SK-N-SH treated with all-trans-retinoic acid at 6 μM for 48 hours (cell line): ENCODE measurements around the gene KCNJ9.

Experiments used
- CSDC2 ChIP-seq: fragments of 250-450 bp; sonication (Bioruptor Pico); IDR thresholded peaks from 2 replicates; pipeline ENCODE4 v1.5.0; 2020; ENCODE audit warnings: mild to moderate bottlenecking, moderate library complexity
- ESRRG ChIP-seq: fragments of 250-450 bp; sonication (Bioruptor Pico); IDR thresholded peaks from 2 replicates; pipeline ENCODE4 v1.6.1; 2021; ENCODE audit warnings: mild to moderate bottlenecking
- GLIS3 ChIP-seq: fragments of 250-450 bp; sonication (Bioruptor Pico); IDR thresholded peaks from 2 replicates; pipeline ENCODE4 v1.5.0; 2020; ENCODE audit warnings: mild to moderate bottlenecking, moderate library complexity
- RARB ChIP-seq: fragments of 250-450 bp; sonication (Bioruptor Pico); IDR thresholded peaks from 2 replicates; pipeline ENCODE4 v1.8.0; 2021; ENCODE audit warnings: mild to moderate bottlenecking, moderate library complexity
- TCF4 ChIP-seq: fragments of 250-450 bp; sonication (Bioruptor Pico); IDR thresholded peaks from 2 replicates; pipeline ENCODE4 v1.8.0; 2021; ENCODE audit warnings: mild to moderate bottlenecking, moderate library complexity, borderline replicate concordance
- TOX ChIP-seq: fragments of 250-450 bp; sonication (Bioruptor Pico); IDR thresholded peaks from 2 replicates; pipeline ENCODE4 v1.8.0; 2021; ENCODE audit warnings: mild to moderate bottlenecking, moderate library complexity, borderline replicate concordance
- ZC3H10 ChIP-seq: fragments of 250-450 bp; sonication (Bioruptor Pico); IDR thresholded peaks from 2 replicates; pipeline ENCODE4 v1.5.1; 2021; ENCODE audit warnings: mild to moderate bottlenecking, moderate library complexity
- ZFP3 ChIP-seq: fragments of 250-450 bp; sonication (Bioruptor Pico); IDR thresholded peaks from 2 replicates; pipeline ENCODE4 v1.5.0; 2020; ENCODE audit warnings: mild to moderate bottlenecking, moderate library complexity
- ZFP30 ChIP-seq: fragments of 450-650 bp; formaldehyde crosslinking; IDR thresholded peaks from 2 replicates; pipeline ENCODE4 v1.5.0; 2022; ENCODE audit warnings: mild to moderate bottlenecking, moderate library complexity
- ZNF565 ChIP-seq: fragments of 450-650 bp; formaldehyde crosslinking; conservative IDR thresholded peaks from 2 replicates; pipeline ENCODE4 v1.5.0; 2020; ENCODE audit warnings: low read depth, mild to moderate bottlenecking, moderate library complexity
- ZNF70 ChIP-seq: fragments of 450-650 bp; formaldehyde crosslinking; IDR thresholded peaks from 2 replicates; pipeline ENCODE4 v1.5.0; 2020; ENCODE audit warnings: mild to moderate bottlenecking, moderate library complexity
- ZNF8 ChIP-seq: fragments of 450-650 bp; formaldehyde crosslinking; IDR thresholded peaks from 2 replicates; pipeline ENCODE4 v1.5.0; 2020; ENCODE audit warnings: mild to moderate bottlenecking, moderate library complexity
- TF ChIP-seq, protein P1 (sequence below): fragments of 250-450 bp; sonication (Bioruptor Pico); IDR thresholded peaks from 2 replicates; pipeline ENCODE4 v1.8.0; 2020; ENCODE audit warnings: mild to moderate bottlenecking, moderate library complexity, borderline replicate concordance
- TF ChIP-seq, protein P2 (sequence below): fragments of 250-450 bp; sonication (Bioruptor Pico); IDR thresholded peaks from 2 replicates; pipeline ENCODE4 v1.5.1; 2020; ENCODE audit warnings: low read depth, mild to moderate bottlenecking, moderate library complexity

- TF ChIP-seq CSDC2 (CRISPR knock-in tag), result no peak
- TF ChIP-seq, protein P1, sequence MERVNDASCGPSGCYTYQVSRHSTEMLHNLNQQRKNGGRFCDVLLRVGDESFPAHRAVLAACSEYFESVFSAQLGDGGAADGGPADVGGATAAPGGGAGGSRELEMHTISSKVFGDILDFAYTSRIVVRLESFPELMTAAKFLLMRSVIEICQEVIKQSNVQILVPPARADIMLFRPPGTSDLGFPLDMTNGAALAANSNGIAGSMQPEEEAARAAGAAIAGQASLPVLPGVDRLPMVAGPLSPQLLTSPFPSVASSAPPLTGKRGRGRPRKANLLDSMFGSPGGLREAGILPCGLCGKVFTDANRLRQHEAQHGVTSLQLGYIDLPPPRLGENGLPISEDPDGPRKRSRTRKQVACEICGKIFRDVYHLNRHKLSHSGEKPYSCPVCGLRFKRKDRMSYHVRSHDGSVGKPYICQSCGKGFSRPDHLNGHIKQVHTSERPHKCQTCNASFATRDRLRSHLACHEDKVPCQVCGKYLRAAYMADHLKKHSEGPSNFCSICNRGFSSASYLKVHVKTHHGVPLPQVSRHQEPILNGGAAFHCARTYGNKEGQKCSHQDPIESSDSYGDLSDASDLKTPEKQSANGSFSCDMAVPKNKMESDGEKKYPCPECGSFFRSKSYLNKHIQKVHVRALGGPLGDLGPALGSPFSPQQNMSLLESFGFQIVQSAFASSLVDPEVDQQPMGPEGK (CRISPR knock-in tag), result no peak
- no peak for TF ChIP-seq RARB (CRISPR knock-in tag)
- TF ChIP-seq TOX, result no peak
- no peak for TF ChIP-seq ZNF8 (CRISPR knock-in tag)
- no peak for TF ChIP-seq ZNF70 (CRISPR knock-in tag)
- no peak for TF ChIP-seq ZC3H10
- no peak for TF ChIP-seq ESRRG
- TF ChIP-seq, protein P2, sequence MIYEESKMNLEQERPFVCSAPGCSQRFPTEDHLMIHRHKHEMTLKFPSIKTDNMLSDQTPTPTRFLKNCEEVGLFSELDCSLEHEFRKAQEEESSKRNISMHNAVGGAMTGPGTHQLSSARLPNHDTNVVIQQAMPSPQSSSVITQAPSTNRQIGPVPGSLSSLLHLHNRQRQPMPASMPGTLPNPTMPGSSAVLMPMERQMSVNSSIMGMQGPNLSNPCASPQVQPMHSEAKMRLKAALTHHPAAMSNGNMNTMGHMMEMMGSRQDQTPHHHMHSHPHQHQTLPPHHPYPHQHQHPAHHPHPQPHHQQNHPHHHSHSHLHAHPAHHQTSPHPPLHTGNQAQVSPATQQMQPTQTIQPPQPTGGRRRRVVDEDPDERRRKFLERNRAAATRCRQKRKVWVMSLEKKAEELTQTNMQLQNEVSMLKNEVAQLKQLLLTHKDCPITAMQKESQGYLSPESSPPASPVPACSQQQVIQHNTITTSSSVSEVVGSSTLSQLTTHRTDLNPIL, result no peak
- no peak for TF ChIP-seq ZFP30
- no peak for TF ChIP-seq TCF4 (CRISPR knock-in tag)
- TF ChIP-seq ZFP3 (CRISPR knock-in tag), result no peak
- no peak for TF ChIP-seq ZNF565 (CRISPR knock-in tag)
- TF ChIP-seq GLIS3 (CRISPR knock-in tag), result no peak
Observed at GRCh38 chr1:160070243-160071163, 10.8 kb upstream of the KCNJ9 start.
